Measurements from ENCODE around the gene GUCY2C.

GRCh38 chr12:14578646-14579045 lies 117.8 kb downstream of the GUCY2C start:
- TF ChIP-seq, protein P1, sequence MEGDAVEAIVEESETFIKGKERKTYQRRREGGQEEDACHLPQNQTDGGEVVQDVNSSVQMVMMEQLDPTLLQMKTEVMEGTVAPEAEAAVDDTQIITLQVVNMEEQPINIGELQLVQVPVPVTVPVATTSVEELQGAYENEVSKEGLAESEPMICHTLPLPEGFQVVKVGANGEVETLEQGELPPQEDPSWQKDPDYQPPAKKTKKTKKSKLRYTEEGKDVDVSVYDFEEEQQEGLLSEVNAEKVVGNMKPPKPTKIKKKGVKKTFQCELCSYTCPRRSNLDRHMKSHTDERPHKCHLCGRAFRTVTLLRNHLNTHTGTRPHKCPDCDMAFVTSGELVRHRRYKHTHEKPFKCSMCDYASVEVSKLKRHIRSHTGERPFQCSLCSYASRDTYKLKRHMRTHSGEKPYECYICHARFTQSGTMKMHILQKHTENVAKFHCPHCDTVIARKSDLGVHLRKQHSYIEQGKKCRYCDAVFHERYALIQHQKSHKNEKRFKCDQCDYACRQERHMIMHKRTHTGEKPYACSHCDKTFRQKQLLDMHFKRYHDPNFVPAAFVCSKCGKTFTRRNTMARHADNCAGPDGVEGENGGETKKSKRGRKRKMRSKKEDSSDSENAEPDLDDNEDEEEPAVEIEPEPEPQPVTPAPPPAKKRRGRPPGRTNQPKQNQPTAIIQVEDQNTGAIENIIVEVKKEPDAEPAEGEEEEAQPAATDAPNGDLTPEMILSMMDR (conservative IDR thresholded peaks at IDR 0.05; ENCODE audit: low read depth, low read length), result no peak
- TF ChIP-seq EZH2 (IDR thresholded peaks at IDR 0.05; ENCODE audit: borderline replicate concordance, low read depth, low read length, poor library complexity, severe bottlenecking), result no peak
